BE2C (cell line): ENCODE data around the gene CCDC92B.

Experiments
- DNase-seq: peaks from one replicate; pipeline ENCODE4 v3.0.0-alpha.2; 2020
- H3K27me3 ChIP-seq: fragments of 250-450 bp; sonication (Bioruptor Pico); 2 replicates; pipeline ENCODE4 v1.5.1; 2020; ENCODE audit warnings: mild to moderate bottlenecking
- H3K36me3 ChIP-seq: fragments of 250-450 bp; sonication (Bioruptor Pico); 2 replicates; pipeline ENCODE4 v1.5.1; 2020; ENCODE audit warnings: mild to moderate bottlenecking
- H3K4me1 ChIP-seq: fragments of 250-450 bp; sonication (Bioruptor Pico); 2 replicates; pipeline ENCODE4 v1.5.1; 2020
- H3K4me3 ChIP-seq: 2 replicates; pipeline ENCODE4 v1.5.1; 2011; ENCODE audit warnings: low read depth, low read length
- H3K9me3 ChIP-seq: fragments of 250-450 bp; sonication (Bioruptor Pico); 2 replicates; pipeline ENCODE4 v1.5.1; 2020
- CTCF ChIP-seq: IDR thresholded peaks from 2 replicates; pipeline ENCODE4 v1.5.1; 2012; ENCODE audit warnings: mild to moderate bottlenecking, low read depth, low read length

Gene CCDC92B

DNA sequence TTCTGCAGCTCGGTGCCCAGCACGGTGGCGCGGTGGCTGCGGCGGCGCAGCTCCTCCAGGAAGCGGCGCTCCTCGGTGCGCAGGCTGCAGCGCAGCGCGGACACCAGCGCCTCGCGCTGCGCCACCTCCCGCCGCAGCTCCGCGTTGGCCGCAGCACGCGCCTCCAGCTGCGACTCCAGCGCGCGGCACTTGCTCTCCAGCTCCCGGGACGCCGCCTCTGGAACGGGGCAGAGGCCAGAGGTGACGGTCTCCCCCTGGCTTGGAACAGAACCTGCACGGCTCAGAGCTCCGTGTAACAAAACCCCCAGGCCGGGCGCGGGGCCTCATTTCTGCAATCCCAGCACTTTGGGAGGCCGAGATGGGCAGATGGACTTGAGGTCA, 24.7 kb downstream of the CCDC92B start:
- Histone ChIP-seq H3K4me3 (no peak overlapping the region), H3K9me3 (no peaks in the 10 kb centered on the region), H3K4me1 (no peaks in the 10 kb centered on the region), H3K36me3 (no peaks in the 10 kb centered on the region), H3K27me3 (no peaks in the 10 kb centered on the region)
- TF ChIP-seq CTCF = no peak
- DNase-seq = no peak

DNA sequence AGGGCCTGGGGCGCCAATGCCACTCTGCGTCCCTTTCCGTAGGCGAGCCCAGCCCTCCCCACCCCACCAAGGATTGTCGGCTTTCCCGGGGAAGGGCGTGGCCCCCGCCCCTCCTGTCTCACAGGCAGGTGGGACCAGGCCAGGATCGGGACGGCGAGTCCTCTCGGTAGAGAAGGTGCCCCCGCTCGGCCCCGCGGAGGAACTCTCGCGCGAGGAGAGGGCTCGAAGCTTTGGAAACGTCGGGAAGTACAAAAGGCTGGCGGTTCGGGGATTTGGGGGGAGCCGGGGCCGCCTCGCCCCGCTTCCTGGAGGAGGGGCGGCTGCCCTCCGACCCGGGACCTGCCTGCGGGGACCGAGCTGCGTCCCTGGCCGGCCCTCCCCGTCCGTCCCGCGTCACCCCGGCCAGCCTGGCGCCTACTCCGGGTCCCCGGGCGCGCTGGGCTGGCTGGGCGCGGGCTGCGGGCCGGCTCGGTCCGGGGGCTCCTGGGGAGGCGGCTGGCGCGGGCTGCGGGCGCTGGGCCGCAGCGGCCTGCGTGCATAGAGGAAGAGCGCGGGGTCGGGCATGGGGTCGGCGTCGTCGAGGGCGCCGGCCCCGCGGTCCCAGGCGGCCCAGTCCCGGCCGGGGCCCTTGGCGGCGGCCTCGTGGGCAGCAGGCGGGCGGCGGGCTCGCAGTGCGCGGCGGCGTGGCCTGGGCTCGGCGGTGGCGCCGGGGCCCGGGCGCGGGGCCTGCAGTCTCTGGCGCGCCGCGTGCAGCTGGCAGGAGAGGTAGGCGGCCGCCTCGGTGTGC, 25.3 kb downstream of the CCDC92B start:
- H3K9me3 ChIP-seq = no peaks in the 10 kb centered on the region
- no peak for TF ChIP-seq CTCF
- DNase-seq = no peak
- no peaks in the 10 kb centered on the region for H3K4me1 ChIP-seq
- H3K27me3 ChIP-seq = no peaks in the 10 kb centered on the region
- H3K4me3 ChIP-seq = no peak overlapping the region
- no peaks in the 10 kb centered on the region for H3K36me3 ChIP-seq

- Histone ChIP-seq H3K27me3 (no peaks in the 10 kb centered on the region), H3K9me3 (no peaks in the 10 kb centered on the region), H3K4me1 (no peaks in the 10 kb centered on the region), H3K4me3 (no peak overlapping the region), H3K36me3 (no peaks in the 10 kb centered on the region)
- no peak for TF ChIP-seq CTCF
- peak; percentile 31 for DNase-seq
These were observed 25.9 kb downstream of the CCDC92B start for GRCh38 chr17:2723505-2723996.

GRCh38 chr17:2722611-2723010, 26.8 kb downstream of the CCDC92B start:
- H3K4me1 ChIP-seq = no peaks in the 10 kb centered on the region
- H3K4me3 ChIP-seq = no peak overlapping the region
- no peaks in the 10 kb centered on the region for H3K27me3 ChIP-seq
- no peaks in the 10 kb centered on the region for H3K9me3 ChIP-seq
- no peak for TF ChIP-seq CTCF
- H3K36me3 ChIP-seq = no peaks in the 10 kb centered on the region
- no peak for DNase-seq

DNA sequence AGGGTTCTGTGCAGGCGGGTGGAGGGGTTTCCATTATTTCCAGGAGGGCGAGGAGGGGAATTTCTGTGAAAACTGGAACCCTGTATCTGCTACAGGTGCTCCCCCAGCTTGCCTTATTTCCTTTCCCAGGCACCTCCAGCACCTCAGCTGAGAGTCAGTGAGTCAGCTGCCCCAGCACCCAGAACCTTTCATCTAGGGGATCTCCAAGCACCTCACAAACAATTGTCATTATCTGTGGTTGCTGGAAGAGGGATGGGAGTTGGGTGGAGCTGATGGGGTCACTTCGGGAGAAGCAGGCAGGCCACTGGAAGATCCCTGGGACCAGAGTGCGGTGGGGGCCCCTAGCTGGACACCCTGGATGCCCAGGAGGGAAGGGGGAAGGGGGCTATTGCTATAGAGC, 27.8 kb downstream of the CCDC92B start:
- DNase-seq = no peak
- TF ChIP-seq CTCF = no peak
- H3K9me3 ChIP-seq = no peaks in the 10 kb centered on the region
- no peak overlapping the region for H3K4me3 ChIP-seq
- H3K27me3 ChIP-seq = no peaks in the 10 kb centered on the region
- H3K36me3 ChIP-seq = no peaks in the 10 kb centered on the region
- no peaks in the 10 kb centered on the region for H3K4me1 ChIP-seq

- H3K9me3 ChIP-seq = no peaks in the 10 kb centered on the region
- H3K36me3 ChIP-seq = no peaks in the 10 kb centered on the region
- no peak for TF ChIP-seq CTCF
- H3K4me3 ChIP-seq = no peak overlapping the region
- no peaks in the 10 kb centered on the region for H3K4me1 ChIP-seq
- no peak for DNase-seq
- H3K27me3 ChIP-seq = no peaks in the 10 kb centered on the region
These were observed 29.6 kb downstream of the CCDC92B start for GRCh38 chr17:2719861-2720260.
